ENCODE data around the gene SPRING1. TPM values are rescaled to one million over a fixed set of nuclear protein-coding genes. Genes with fewer than 3 reads are reported as not detected.

Gene SPRING1
- polyA plus RNA-seq, 1 donor = 38.6 TPM

Other genes starting within 250 kb of the SPRING1 start
- 2.3 TPM for gene MAP1LC3B2, start 178.7 kb downstream of the SPRING1 start, polyA plus RNA-seq
- 2.0 TPM for gene RNFT2, start 246 bp upstream of the SPRING1 start, polyA plus RNA-seq
- 0.16 TPM for gene HRK, start 143.4 kb upstream of the SPRING1 start, polyA plus RNA-seq
- 13.1 TPM for gene FBXW8, start 172.9 kb upstream of the SPRING1 start, polyA plus RNA-seq